Measurements from ENCODE around the gene CUL4A. TPM values are rescaled to one million over a fixed set of nuclear protein-coding genes. Genes with fewer than 3 reads are reported as not detected.

Gene CUL4A
- total RNA-seq, 1 experiment from 2014 or later, result 91.0 TPM

DNA sequence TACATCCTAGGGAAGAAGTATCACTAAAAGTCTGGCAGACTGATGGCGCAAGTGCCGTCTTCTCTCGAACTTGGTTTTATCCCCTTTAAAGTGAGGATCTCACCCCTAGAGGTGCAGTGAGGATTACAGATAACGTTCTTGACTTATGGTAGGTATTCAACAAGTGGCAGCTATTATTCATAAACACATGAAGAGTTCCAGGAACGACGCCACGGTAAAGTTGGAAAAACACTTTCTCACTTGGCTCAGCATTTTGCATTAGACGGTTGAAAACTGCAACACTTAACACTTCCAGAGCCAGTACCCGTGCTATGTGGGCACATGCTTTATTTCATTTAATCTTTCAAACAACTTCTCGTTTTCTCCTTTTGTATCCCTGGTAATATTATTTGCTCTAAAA, 42.3 kb upstream of the CUL4A start:
- no peak overlapping the region for H2AFZ ChIP-seq
- ChIA-PET POLR2A (ENCODE audit: unreplicated experiment) (interaction anchor here (0.6 kb wide), 1 partner anchor 208 kb away, joined by 3 read pairs; no protein-coding TSS in a partner anchor), CTCF (no interaction called here)
- H3K9me2 ChIP-seq (ENCODE audit: insufficient read depth), result no peaks in the 10 kb centered on the region
- H3K27me3 ChIP-seq (ENCODE audit: insufficient read depth, low read depth), result 0 out of 2 replicates have a peak, but pooled peaks cover 7% of the 10 kb centered on the region
- no peaks in the 10 kb centered on the region for H3K79me2 ChIP-seq (ENCODE audit: low read depth)
- BruUV-seq (replicated peaks), result no TSS peak
- intact Hi-C loops (cut with micrococcal nuclease; ENCODE audit: unreplicated experiment), result no loop called here
- H3K4me1 ChIP-seq (replicated peaks; ENCODE audit: insufficient read depth), result no peaks in the 10 kb centered on the region
- no peak overlapping the region for H3K27ac ChIP-seq
- no peak for DNase-seq
- H3K9me3 ChIP-seq (ENCODE audit: insufficient read depth, low read depth), result no peaks in the 10 kb centered on the region
- no peaks in the 10 kb centered on the region; the same call in 1 of the 2 replicates for H3F3A ChIP-seq (ENCODE audit: insufficient read depth, low read depth)
- H4K20me1 ChIP-seq (ENCODE audit: insufficient read depth), result no peaks in the 10 kb centered on the region
- no peaks in the 10 kb centered on the region; the same call in 1 of the 2 replicates for H3K36me3 ChIP-seq (ENCODE audit: low read depth)
- no peak overlapping the region for H3K4me2 ChIP-seq
- TF ChIP-seq EZH2 (IDR thresholded peaks at IDR 0.05; ENCODE audit: low read depth), result no peak
- TF ChIP-seq, protein P1, sequence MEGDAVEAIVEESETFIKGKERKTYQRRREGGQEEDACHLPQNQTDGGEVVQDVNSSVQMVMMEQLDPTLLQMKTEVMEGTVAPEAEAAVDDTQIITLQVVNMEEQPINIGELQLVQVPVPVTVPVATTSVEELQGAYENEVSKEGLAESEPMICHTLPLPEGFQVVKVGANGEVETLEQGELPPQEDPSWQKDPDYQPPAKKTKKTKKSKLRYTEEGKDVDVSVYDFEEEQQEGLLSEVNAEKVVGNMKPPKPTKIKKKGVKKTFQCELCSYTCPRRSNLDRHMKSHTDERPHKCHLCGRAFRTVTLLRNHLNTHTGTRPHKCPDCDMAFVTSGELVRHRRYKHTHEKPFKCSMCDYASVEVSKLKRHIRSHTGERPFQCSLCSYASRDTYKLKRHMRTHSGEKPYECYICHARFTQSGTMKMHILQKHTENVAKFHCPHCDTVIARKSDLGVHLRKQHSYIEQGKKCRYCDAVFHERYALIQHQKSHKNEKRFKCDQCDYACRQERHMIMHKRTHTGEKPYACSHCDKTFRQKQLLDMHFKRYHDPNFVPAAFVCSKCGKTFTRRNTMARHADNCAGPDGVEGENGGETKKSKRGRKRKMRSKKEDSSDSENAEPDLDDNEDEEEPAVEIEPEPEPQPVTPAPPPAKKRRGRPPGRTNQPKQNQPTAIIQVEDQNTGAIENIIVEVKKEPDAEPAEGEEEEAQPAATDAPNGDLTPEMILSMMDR (conservative IDR thresholded peaks at IDR 0.05), result no peak
- H3K4me3 ChIP-seq, result no peak overlapping the region

DNA sequence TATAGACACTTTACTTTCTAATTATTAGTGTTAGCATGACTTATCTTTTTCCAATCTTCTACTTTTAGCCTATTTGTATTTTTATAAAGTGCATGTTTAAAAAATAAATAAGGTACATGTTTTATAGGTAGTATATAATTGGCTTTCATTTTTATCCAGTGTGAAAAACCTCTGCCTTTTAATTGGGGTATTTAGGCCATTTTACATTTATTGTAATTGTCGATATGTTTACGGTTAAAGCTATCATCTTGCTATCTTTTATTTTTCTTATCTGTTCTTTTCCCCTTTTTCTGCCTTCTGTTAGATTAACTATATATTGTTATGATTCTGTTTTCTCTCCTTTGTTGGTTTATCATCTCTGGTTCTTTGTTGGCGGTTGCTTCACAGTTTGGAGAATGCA, 41.8 kb upstream of the CUL4A start:
- H3K79me2 ChIP-seq (ENCODE audit: low read depth), result no peaks in the 10 kb centered on the region
- H3K27ac ChIP-seq, result no peak overlapping the region
- BruUV-seq (replicated peaks), result no TSS peak
- 0 out of 2 replicates have a peak, but pooled peaks cover 7% of the 10 kb centered on the region for H3K27me3 ChIP-seq (ENCODE audit: insufficient read depth, low read depth)
- no peaks in the 10 kb centered on the region; the same call in 1 of the 2 replicates for H3K36me3 ChIP-seq (ENCODE audit: low read depth)
- H3F3A ChIP-seq (ENCODE audit: insufficient read depth, low read depth), result no peaks in the 10 kb centered on the region; the same call in 1 of the 2 replicates
- ChIA-PET CTCF (no interaction called here), POLR2A (ENCODE audit: unreplicated experiment) (no interaction called here)
- H3K4me2 ChIP-seq, result no peak overlapping the region
- no peak overlapping the region for H2AFZ ChIP-seq
- H3K9me2 ChIP-seq (ENCODE audit: insufficient read depth), result no peaks in the 10 kb centered on the region
- no peaks in the 10 kb centered on the region for H4K20me1 ChIP-seq (ENCODE audit: insufficient read depth)
- TF ChIP-seq, protein P1 (conservative IDR thresholded peaks at IDR 0.05), result no peak
- TF ChIP-seq EZH2 (IDR thresholded peaks at IDR 0.05; ENCODE audit: low read depth), result no peak
- no peak overlapping the region for H3K4me3 ChIP-seq
- DNase-seq, result no peak
- intact Hi-C loops (cut with micrococcal nuclease; ENCODE audit: unreplicated experiment), result no loop called here
- no peaks in the 10 kb centered on the region for H3K4me1 ChIP-seq (replicated peaks; ENCODE audit: insufficient read depth)
- H3K9me3 ChIP-seq (ENCODE audit: insufficient read depth, low read depth), result no peaks in the 10 kb centered on the region

DNA sequence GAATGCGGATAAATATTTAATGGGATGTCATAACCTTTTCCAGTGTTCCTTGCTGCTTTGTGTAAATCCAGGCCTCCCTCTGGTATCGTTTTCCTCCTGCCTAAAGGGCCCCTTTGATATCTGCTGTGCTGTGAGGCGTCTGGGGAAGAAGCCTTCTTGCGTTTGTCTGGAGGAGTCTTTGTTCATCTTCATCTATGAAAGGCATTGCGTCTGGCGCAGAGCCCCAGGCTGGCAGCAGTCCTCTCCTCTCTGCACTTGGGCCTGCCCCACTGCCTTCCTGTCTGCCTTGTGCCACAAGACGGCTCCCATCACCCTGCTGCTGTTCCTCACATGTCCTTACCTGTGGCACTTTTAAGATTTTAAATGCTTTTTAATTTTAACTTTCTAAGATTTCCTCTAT, 41.2 kb upstream of the CUL4A start:
- no peak overlapping the region for H3K4me2 ChIP-seq
- no peaks in the 10 kb centered on the region for H3K9me3 ChIP-seq (ENCODE audit: insufficient read depth, low read depth)
- H2AFZ ChIP-seq, result no peak overlapping the region
- H4K20me1 ChIP-seq (ENCODE audit: insufficient read depth), result no peaks in the 10 kb centered on the region
- H3K4me3 ChIP-seq, result no peak overlapping the region
- TF ChIP-seq, protein P1 (conservative IDR thresholded peaks at IDR 0.05), result no peak
- no peak for TF ChIP-seq EZH2 (IDR thresholded peaks at IDR 0.05; ENCODE audit: low read depth)
- intact Hi-C loops (cut with micrococcal nuclease; ENCODE audit: unreplicated experiment), result no loop called here
- no TSS peak for BruUV-seq (replicated peaks)
- H3K79me2 ChIP-seq (ENCODE audit: low read depth), result no peaks in the 10 kb centered on the region
- DNase-seq, result no peak
- H3K27me3 ChIP-seq (ENCODE audit: insufficient read depth, low read depth), result 0 out of 2 replicates have a peak, but pooled peaks cover 5% of the 10 kb centered on the region
- ChIA-PET POLR2A (ENCODE audit: unreplicated experiment) (no interaction called here), CTCF (interaction anchor here (0.6 kb wide), 1 partner anchor 101 kb away, joined by 9 read pairs; no protein-coding TSS in a partner anchor)
- H3K4me1 ChIP-seq (replicated peaks; ENCODE audit: insufficient read depth), result no peaks in the 10 kb centered on the region
- no peaks in the 10 kb centered on the region for H3K9me2 ChIP-seq (ENCODE audit: insufficient read depth)
- H3K36me3 ChIP-seq (ENCODE audit: low read depth), result no peaks in the 10 kb centered on the region; the same call in 1 of the 2 replicates
- no peak overlapping the region for H3K27ac ChIP-seq
- no peaks in the 10 kb centered on the region; the same call in 1 of the 2 replicates for H3F3A ChIP-seq (ENCODE audit: insufficient read depth, low read depth)
